Activated CD8-positive, alpha-beta memory T cell treated with anti-CD3 and anti-CD28 coated beads, Interleukin-2, amount 50 U/mL, for 48 hours (primary cell): ENCODE measurements around the gene KRTAP19-8.

ENCODE experiments used
- DNase-seq: peaks from one replicate; pipeline ENCODE4 v3.0.0-alpha.2; 2020

The KRTAP19-8 gene

GRCh38 chr21:31011412-31011811 lies 26.9 kb downstream of the KRTAP19-8 start:
- no peak for DNase-seq

GRCh38 chr21:31008355-31008754 lies 29.9 kb downstream of the KRTAP19-8 start:
- no peak for DNase-seq

- DNase-seq: no peak
Measured at GRCh38 chr21:31005019-31005418, 33.3 kb downstream of the KRTAP19-8 start.

GRCh38 chr21:31003471-31003870 lies 34.8 kb downstream of the KRTAP19-8 start:
- DNase-seq: no peak

GRCh38 chr21:30997541-30997940 lies 40.7 kb downstream of the KRTAP19-8 start:
- no peak for DNase-seq

GRCh38 chr21:30996728-30997127 lies 41.5 kb downstream of the KRTAP19-8 start:
- DNase-seq: no peak

GRCh38 chr21:30994932-30995331 lies 43.3 kb downstream of the KRTAP19-8 start:
- no peak for DNase-seq

GRCh38 chr21:30990514-30991262 lies 47.6 kb downstream of the KRTAP19-8 start:
- DNase-seq: no peak

- no peak for DNase-seq
Measured at GRCh38 chr21:30988706-30989105, 49.6 kb downstream of the KRTAP19-8 start.
